H1 (cell line): ENCODE results near the gene NRXN2. TPM values are rescaled to one million over a fixed set of nuclear protein-coding genes. Genes with fewer than 3 reads are reported as not detected.

Experiments
- CTCF ChIA-PET: fragments of 300-600 bp; sonication (Branson Sonifier 250); formaldehyde crosslinking; loops from one replicate; lab custom pipeline; 2021; ENCODE audit not compliant: partially characterized antibody; lab: Charles Lee
- POLR2A ChIA-PET: fragments of 300-600 bp; sonication (Branson Sonifier 250); formaldehyde crosslinking; loops from one replicate; lab custom pipeline; 2021; ENCODE audit warnings: inconsistent platforms; ENCODE audit not compliant: partially characterized antibody; lab: Charles Lee
- DNase-seq, 2 experiments: peaks; one replicate each; pipeline versions ENCODE4 v3.0.0 to v3.0.0-alpha.2; 2010 to 2022; ENCODE audit warnings: low spot score in 2 of 2, low read depth in 1 of 2, mixed read lengths in 1 of 2
- FAIRE-seq: peaks from 2 replicates; lab custom pipeline; 2011; peaks lifted over from hg19 to GRCh38; lab: Jason Lieb, UNC
- H2AFZ ChIP-seq: 2 replicates; pipeline ENCODE4 v1.8.1; 2012; ENCODE audit warnings: low read length, inconsistent platforms
- H2AK5ac ChIP-seq: 2 replicates; pipeline ENCODE4 v1.6.1; 2013; ENCODE audit warnings: low read depth, low read length
- H2BK120ac ChIP-seq: replicated peaks from 2 replicates; pipeline ENCODE3; 2013; ENCODE audit warnings: low read depth, low read length, inconsistent platforms
- H2BK12ac ChIP-seq: 2 replicates; pipeline ENCODE4 v1.6.1; 2013; ENCODE audit warnings: low read depth, low read length
- H2BK15ac ChIP-seq: 2 replicates; pipeline ENCODE4 v1.6.1; 2013; ENCODE audit warnings: low read length
- H2BK20ac ChIP-seq: 2 replicates; pipeline ENCODE4 v1.6.1; 2013; ENCODE audit warnings: low read length
- H2BK5ac ChIP-seq: 2 replicates; pipeline ENCODE4 v1.6.1; 2013; ENCODE audit warnings: low read depth, low read length
- H3K14ac ChIP-seq: 2 replicates; pipeline ENCODE4 v1.6.1; 2013; ENCODE audit warnings: inconsistent platforms; ENCODE audit not compliant: insufficient read length
- H3K18ac ChIP-seq: 2 replicates; pipeline ENCODE4 v1.6.1; 2013; ENCODE audit warnings: low read length; ENCODE audit errors: extremely low read depth
- H3K23ac ChIP-seq: 2 replicates; pipeline ENCODE4 v1.6.1; 2013; ENCODE audit warnings: inconsistent platforms; ENCODE audit not compliant: insufficient read length
- H3K23me2 ChIP-seq: 2 replicates; pipeline ENCODE4 v1.6.1; 2013; ENCODE audit warnings: low read depth, low read length
- H3K27ac ChIP-seq: 2 replicates; pipeline ENCODE4 v1.6.1; 2011; ENCODE audit warnings: low read depth, low read length, inconsistent platforms
- H3K27me3 ChIP-seq, 4 experiments: replicated peaks in 1 of 4; 1 replicate in 1 of 4; 2 replicates in 3 of 4; pipeline versions ENCODE4 v1.6.1 to v1.8.1; 2011 to 2013; ENCODE audit warnings: low read length in 3 of 4, mild to moderate bottlenecking in 3 of 4, inconsistent platforms in 2 of 4, mixed read lengths in 2 of 4, moderate library complexity in 1 of 4; ENCODE audit not compliant: control insufficient read depth in 3 of 4, insufficient read depth in 3 of 4; ENCODE audit errors: extremely low read depth in 1 of 4
- H3K36me3 ChIP-seq, 4 experiments: 2 replicates each; pipeline versions ENCODE4 v1.6.1 to v1.8.1; 2011 to 2013; ENCODE audit warnings: mild to moderate bottlenecking in 4 of 4, low read length in 3 of 4, moderate library complexity in 2 of 4, control low read depth in 1 of 4, inconsistent platforms in 1 of 4; ENCODE audit not compliant: insufficient read depth in 4 of 4, control insufficient read depth in 2 of 4
- H3K4ac ChIP-seq: replicated peaks from 2 replicates; pipeline ENCODE3; 2013; ENCODE audit warnings: low read length, low read depth, mixed read lengths, inconsistent platforms; ENCODE audit not compliant: insufficient read length
- H3K4me1 ChIP-seq, 4 experiments: replicated peaks in 1 of 4; 1 replicate in 1 of 4; 2 replicates in 3 of 4; pipeline versions ENCODE4 v1.6.1 to v1.8.1; 2011 to 2013; ENCODE audit warnings: low read length in 3 of 4, inconsistent platforms in 2 of 4, mixed read lengths in 1 of 4; ENCODE audit not compliant: insufficient read depth in 4 of 4, control insufficient read depth in 3 of 4
- H3K4me2 ChIP-seq, 2 experiments: 2 replicates each; pipeline versions ENCODE4 v1.6.1 to v1.8.1; 2011 to 2013; ENCODE audit warnings: low read depth in 2 of 2, low read length in 2 of 2, control low read depth in 1 of 2, inconsistent platforms in 1 of 2, mild to moderate bottlenecking in 1 of 2; ENCODE audit not compliant: insufficient read depth in 1 of 2
- H3K4me3 ChIP-seq, 4 experiments: fragments of 200-600, 300-600 bp in 1 of 4; sonication (generic), shearing (Covaris generic), sonication (Bioruptor Twin) in 1 of 4; 2 replicates each; pipeline versions ENCODE4 v1.5.1 to v1.8.1; 2011 to 2016; ENCODE audit warnings: low read length in 4 of 4, low read depth in 3 of 4, control low read depth in 2 of 4, inconsistent platforms in 2 of 4, mild to moderate bottlenecking in 2 of 4, mixed read lengths in 1 of 4, moderate library complexity in 1 of 4; ENCODE audit not compliant: insufficient read depth in 2 of 4; ENCODE audit errors: extremely low read depth in 1 of 4
- H3K56ac ChIP-seq: replicated peaks from 2 replicates; pipeline ENCODE3; 2013; ENCODE audit warnings: low read depth, mild to moderate bottlenecking, mixed read lengths, low read length, inconsistent platforms; ENCODE audit not compliant: insufficient read length
- H3K79me1 ChIP-seq: 2 replicates; pipeline ENCODE4 v1.6.1; 2013; ENCODE audit warnings: low read depth, low read length, control low read depth
- H3K79me2 ChIP-seq, 2 experiments: 2 replicates each; pipeline versions ENCODE4 v1.6.1 to v1.8.1; 2012 to 2013; ENCODE audit warnings: low read length in 2 of 2, mild to moderate bottlenecking in 2 of 2, inconsistent platforms in 1 of 2; ENCODE audit not compliant: insufficient read depth in 2 of 2, control insufficient read depth in 1 of 2
- H3K9ac ChIP-seq, 4 experiments: replicated peaks in 1 of 4; 1 replicate in 1 of 4; 2 replicates in 3 of 4; pipeline versions ENCODE4 v1.6.1 to v1.8.1; 2011 to 2013; ENCODE audit warnings: low read depth in 3 of 4, low read length in 3 of 4, control low read depth in 2 of 4, mild to moderate bottlenecking in 2 of 4, moderate library complexity in 2 of 4, inconsistent platforms in 1 of 4; ENCODE audit errors: extremely low read depth in 1 of 4
- H3K9me3 ChIP-seq, 2 experiments: 2 replicates each; pipeline versions ENCODE4 v1.6.1 to v1.8.1; 2012 to 2013; ENCODE audit warnings: mild to moderate bottlenecking in 2 of 2, moderate library complexity in 2 of 2, control low read depth in 1 of 2, inconsistent platforms in 1 of 2, low read depth in 1 of 2, low read length in 1 of 2, mixed read lengths in 1 of 2; ENCODE audit not compliant: insufficient read depth in 2 of 2
- H4K20me1 ChIP-seq, 2 experiments: replicated peaks in 1 of 2; 2 replicates each; pipeline versions ENCODE3 to v1.8.1; 2011 to 2013; ENCODE audit warnings: inconsistent platforms in 2 of 2, low read length in 2 of 2, mild to moderate bottlenecking in 1 of 2; ENCODE audit not compliant: insufficient read depth in 2 of 2, control insufficient read depth in 1 of 2
- H4K5ac ChIP-seq: 2 replicates; pipeline ENCODE4 v1.6.1; 2013; ENCODE audit warnings: low read length, low read depth, mixed read lengths, inconsistent platforms; ENCODE audit not compliant: insufficient read length
- H4K8ac ChIP-seq: 2 replicates; pipeline ENCODE4 v1.8.0; 2013; ENCODE audit warnings: mild to moderate bottlenecking, moderate library complexity, low read length, inconsistent platforms; ENCODE audit not compliant: insufficient read depth; ENCODE audit errors: extremely low read depth
- H4K91ac ChIP-seq: replicated peaks from 2 replicates; pipeline ENCODE3; 2013; ENCODE audit warnings: low read length, mixed read lengths, inconsistent platforms; ENCODE audit not compliant: insufficient read length
- BRCA1 ChIP-seq: IDR thresholded peaks from 2 replicates; pipeline ENCODE4 v1.6.1; 2012; ENCODE audit warnings: low read depth, low read length, improper control_type of control experiment
- CBX5 ChIP-seq: fragments of 300-800, 300-1000 bp; sonication (generic); IDR thresholded peaks from 2 replicates; pipeline ENCODE4 v1.7.1; 2016; ENCODE audit warnings: antibody characterized with exemption, low read length, low read depth
- CTBP2 ChIP-seq: IDR thresholded peaks from 2 replicates; pipeline ENCODE4 v1.7.0; 2011; ENCODE audit warnings: borderline replicate concordance, mild to moderate bottlenecking, moderate library complexity, mixed read lengths, low read length; ENCODE audit not compliant: insufficient read depth, insufficient read length
- EP300 ChIP-seq, 2 experiments: IDR thresholded peaks; 1 replicate in 1 of 2; 2 replicates in 1 of 2; pipeline ENCODE4 v1.6.1; 2011 to 2012; ENCODE audit warnings: low read depth in 2 of 2, low read length in 2 of 2, mild to moderate bottlenecking in 2 of 2, borderline replicate concordance in 1 of 2, inconsistent platforms in 1 of 2, moderate library complexity in 1 of 2
- EZH2 ChIP-seq: fragments of 200-600 bp; sonication (generic); IDR thresholded peaks from 2 replicates; pipeline ENCODE4 v1.7.1; 2012; ENCODE audit warnings: low read depth, mild to moderate bottlenecking, moderate library complexity, low read length, inconsistent platforms; ENCODE audit not compliant: severe bottlenecking
- GTF2F1 ChIP-seq: IDR thresholded peaks from 2 replicates; pipeline ENCODE4 v1.6.1; 2012; ENCODE audit warnings: low read depth, low read length, improper control_type of control experiment, borderline replicate concordance
- POLR2A ChIP-seq, 2 experiments: IDR thresholded peaks; 1 replicate in 1 of 2; 2 replicates in 1 of 2; pipeline ENCODE4 v1.6.1; 2011; ENCODE audit warnings: low read depth in 2 of 2, low read length in 2 of 2, mild to moderate bottlenecking in 2 of 2; ENCODE audit errors: control extremely low read depth in 1 of 2
- POLR2AphosphoS5 ChIP-seq: IDR thresholded peaks from 2 replicates; pipeline ENCODE4 v1.6.1; 2011; ENCODE audit warnings: low read depth, low read length
- SIN3A ChIP-seq, 2 experiments: IDR thresholded peaks in 1 of 2; conservative IDR thresholded peaks in 1 of 2; 2 replicates each; pipeline ENCODE4 v1.6.1; 2011 to 2012; ENCODE audit warnings: low read length in 2 of 2, improper control_type of control experiment in 1 of 2, low read depth in 1 of 2, mild to moderate bottlenecking in 1 of 2
- SIRT6 ChIP-seq: IDR thresholded peaks from one replicate; pipeline ENCODE4 v1.7.1; 2012; ENCODE audit warnings: low read length, inconsistent platforms
- SP2 ChIP-seq: IDR thresholded peaks from 2 replicates; pipeline ENCODE4 v1.6.1; 2012; ENCODE audit warnings: mild to moderate bottlenecking, low read length, inconsistent platforms
- TAF7 ChIP-seq: optimal IDR thresholded peaks from 2 replicates; pipeline ENCODE3; 2011; ENCODE audit warnings: low read depth, mild to moderate bottlenecking, inconsistent platforms, low read length, moderate library complexity, borderline replicate concordance
- WGBS, 2 experiments: shearing (Covaris generic) in 1 of 2; methylation state at CpG; one replicate each; pipeline versions ENCODE4 v1.1.6 to v1.1.7; 2013 to 2015; ENCODE audit warnings: low lambda C conversion rate in 2 of 2, mixed read lengths in 2 of 2, inconsistent platforms in 1 of 2, low coverage in 1 of 2, missing lambda C conversion rate in 1 of 2; ENCODE audit not compliant: insufficient replicate concordance in 2 of 2, insufficient coverage in 1 of 2, insufficient read length in 1 of 2; ENCODE audit errors: extremely low coverage in 1 of 2, missing lambda C conversion rate in 1 of 2; 5-methylcytosine and 5-hydroxymethylcytosine counted together
- polyA plus RNA-seq, 7 experiments: library from polyadenylated mRNA; depleted of rRNA in 3 of 7; stranded (reverse) in 5 of 7; unstranded in 2 of 7; fragments of >200 nt in 5 of 7; fragments of 200-250 nt in 2 of 7; gene quantifications; 1 replicate in 5 of 7; 2 replicates in 1 of 7; 4 replicates in 1 of 7; pipeline versions ENCODE4 v1.2.1 to v1.2.3, GENCODE V29; 2011 to 2013; ENCODE audit warnings: missing spikeins in 2 of 7, mixed read lengths in 2 of 7
- total RNA-seq: library from RNA; stranded (reverse); fragmentation: NEBNext Ultra II Directional; extraction: Animal tissue kit (Norgen Biotek cat#: 25700); gene quantifications from 2 replicates; pipeline ENCODE4 v1.2.1, GENCODE V29; 2021
- TF ChIP-seq, protein P1 (sequence below): IDR thresholded peaks from 2 replicates; pipeline ENCODE4 v1.6.1; 2011; ENCODE audit warnings: low read depth, mild to moderate bottlenecking, low read length; ENCODE audit not compliant: insufficient read depth

The NRXN2 gene
- total and polyA plus RNA-seq, 2 of the 8 experiments (the other 6 are each of a cell fraction or from before 2014, with no cell fraction given), result 1.3 to 11.5 TPM

DNA sequence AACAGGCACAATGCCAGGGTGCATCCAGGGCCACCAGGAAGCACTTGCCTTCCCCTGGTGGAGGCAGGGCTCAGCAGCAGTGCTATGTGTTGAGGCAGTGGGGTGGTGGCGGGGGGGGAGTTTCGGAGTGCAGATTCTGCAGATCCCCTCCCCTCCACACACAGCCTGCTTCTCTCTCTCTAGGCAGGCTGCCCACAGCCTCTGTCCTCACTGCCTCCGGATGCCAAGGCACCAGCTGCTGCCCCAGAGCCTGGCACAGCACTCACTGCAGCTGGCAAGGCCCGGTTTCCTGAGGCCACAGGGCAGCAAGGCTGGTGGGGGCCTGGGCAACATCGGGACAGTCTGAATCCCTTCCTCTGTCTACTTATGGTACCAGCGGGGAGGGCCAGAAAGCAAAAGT is 35.8 kb downstream of the NRXN2 start:
- no peak overlapping the region for H3K18ac ChIP-seq
- H3K4ac ChIP-seq, result no peak overlapping the region
- H3K27me3 ChIP-seq, result no peaks in the 10 kb centered on the region
- ChIA-PET CTCF (interaction anchor here (1.1 to 10.0 kb wide), 5 partner anchors 17 to 56 kb away, joined by 3 to 101 read pairs (median 23); partner anchors contain the start of gene RASGRP2), POLR2A (no interaction called here)
- no peak overlapping the region for H3K9ac ChIP-seq
- H3K79me2 ChIP-seq, result no peaks in the 10 kb centered on the region
- peaks cover 0 to 4% (median 0%) of the 10 kb centered on the region in 4 experiments; a peak in 1 of 7 replicates for H3K4me1 ChIP-seq
- no peak overlapping the region for H2BK120ac ChIP-seq
- no peak overlapping the region for H3K56ac ChIP-seq
- no peaks in the 10 kb centered on the region for H3K9me3 ChIP-seq
- no peaks in the 10 kb centered on the region for H4K20me1 ChIP-seq
- no peak for DNase-seq
- H3K36me3 ChIP-seq, result no peaks in the 10 kb centered on the region
- 94% methylated on average over 6 of the region's 6 CpGs; no CpG with 5 or more reads in 1 of the 2 experiments for WGBS, 2 experiments
- H3K79me1 ChIP-seq, result no peaks in the 10 kb centered on the region
- H2BK20ac ChIP-seq, result no peak overlapping the region
- no peak overlapping the region for H3K4me2 ChIP-seq
- no peak overlapping the region for H3K14ac ChIP-seq
- H3K23ac ChIP-seq, result no peak overlapping the region
- 0 out of 2 replicates have a peak overlapping the region, but pooled peaks have one; percentile 16 for H2BK15ac ChIP-seq
- peaks cover 2% of the 10 kb centered on the region; the same call in 1 of the 2 replicates for H3K23me2 ChIP-seq
- 0 out of 2 replicates have a peak overlapping the region, but pooled peaks have one; percentile 20 for H4K8ac ChIP-seq
- H3K27ac ChIP-seq, result no peak overlapping the region
- H2BK5ac ChIP-seq, result no peak overlapping the region
- H2AK5ac ChIP-seq, result no peak overlapping the region
- FAIRE-seq, result no peak
- no peak overlapping the region for H2AFZ ChIP-seq
- no peak overlapping the region for H3K4me3 ChIP-seq
- no peak overlapping the region for H2BK12ac ChIP-seq
- H4K5ac ChIP-seq, result no peak overlapping the region
- no peak overlapping the region for H4K91ac ChIP-seq
- TF ChIP-seq TAF7, result no peak
- TF ChIP-seq, protein P1, sequence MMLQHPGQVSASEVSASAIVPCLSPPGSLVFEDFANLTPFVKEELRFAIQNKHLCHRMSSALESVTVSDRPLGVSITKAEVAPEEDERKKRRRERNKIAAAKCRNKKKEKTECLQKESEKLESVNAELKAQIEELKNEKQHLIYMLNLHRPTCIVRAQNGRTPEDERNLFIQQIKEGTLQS, result no peak
- no peak for TF ChIP-seq CBX5
- no peak for TF ChIP-seq SIN3A (conservative IDR thresholded peaks at IDR 0.05 in 1 of 2, IDR thresholded peaks at IDR 0.05 in 1 of 2; ENCODE audit: low read depth in 1 of 2, low read length in 2 of 2)
- no peak for TF ChIP-seq POLR2A (IDR thresholded peaks at IDR 0.05; ENCODE audit: control extremely low read depth in 1 of 2, low read depth in 2 of 2, low read length in 2 of 2)
- no peak for TF ChIP-seq GTF2F1
- no peak for TF ChIP-seq CTBP2
- no peak for TF ChIP-seq SP2
- no peak for TF ChIP-seq BRCA1
- TF ChIP-seq SIRT6, result no peak
- no peak for TF ChIP-seq POLR2AphosphoS5
- no peak for TF ChIP-seq EZH2
- no peak for TF ChIP-seq EP300 (IDR thresholded peaks at IDR 0.05; ENCODE audit: borderline replicate concordance in 1 of 2, low read depth in 2 of 2, low read length in 2 of 2)
